ENCODE results near the gene APC2. TPM values are rescaled to one million over a fixed set of nuclear protein-coding genes. Genes with fewer than 3 reads are reported as not detected.

The APC2 gene
- total RNA-seq, 4 donors from 2014 or later, result under 0.01 TPM; not detected in 3

- Histone ChIP-seq H3K4me3 (no peak overlapping the region), H3K27ac (no peak overlapping the region), H3K36me3 (no peaks in the 10 kb centered on the region), H3K4me1 (peaks cover 16 to 32% (median 16%) of the 10 kb centered on the region in 3 donors), H3K9me3 (no peaks in the 10 kb centered on the region), H3K27me3 (peaks cover 0 to 9% (median 0%) of the 10 kb centered on the region in 4 donors)
- intact Hi-C loops (cut with DNase I), result no loop called here
- no peak for DNase-seq
- TF ChIP-seq CTCF (IDR thresholded peaks at IDR 0.05) (no peak), POLR2A (IDR thresholded peaks at IDR 0.05) (no peak)
- WGBS, 2 donors, result 86 to 93% methylated on average over 8 to 9 of the region's 11 CpGs
Observed at GRCh38 chr19:1488282-1488601, 38.3 kb downstream of the APC2 start.

- intact Hi-C loops (cut with DNase I), result no loop called here
- TF ChIP-seq POLR2A (IDR thresholded peaks at IDR 0.05), result no peak
- peak in 2 of 6 experiments; percentile 10 to 11 for TF ChIP-seq CTCF (IDR thresholded peaks at IDR 0.05)
- 39 to 52% methylated on average over 3 to 10 of the region's 37 CpGs for WGBS, 2 donors
- H3K4me1 ChIP-seq, result peaks cover 16 to 32% (median 16%) of the 10 kb centered on the region in 3 donors
- no peaks in the 10 kb centered on the region for H3K9me3 ChIP-seq
- DNase-seq, result no peak
- H3K4me3 ChIP-seq, result peak overlapping the region; percentile 45 to 79 (median 50)
- no peaks in the 10 kb centered on the region for H3K36me3 ChIP-seq
- H3K27ac ChIP-seq, result peak overlapping the region; percentile 65 to 87 (median 85)
- peaks cover 0 to 9% (median 0%) of the 10 kb centered on the region in 4 donors for H3K27me3 ChIP-seq
Observed at GRCh38 chr19:1489463-1490310, 39.8 kb downstream of the APC2 start.

GRCh38 chr19:1490311-1491113, 40.6 kb downstream of the APC2 start, which contains the start of gene PCSK4:
Gene PCSK4 (minus strand): TSS chr19:1490350. CDS start chr19:1490346, 4 bp downstream.
- no peaks in the 10 kb centered on the region for H3K9me3 ChIP-seq
- TF ChIP-seq CTCF (IDR thresholded peaks at IDR 0.05), result peak in 1 of 6 experiments; percentile 30
- peak in 2 of 4 donors; percentile 10 to 34 for TF ChIP-seq POLR2A (IDR thresholded peaks at IDR 0.05)
- intact Hi-C loops (cut with DNase I), result no loop called here
- H3K36me3 ChIP-seq, result no peaks in the 10 kb centered on the region
- peaks cover 16 to 32% (median 16%) of the 10 kb centered on the region in 3 donors for H3K4me1 ChIP-seq
- peak within 1 kb of the TSS; percentile 48 to 79 (median 52) for H3K4me3 ChIP-seq
- peaks cover 0 to 9% (median 0%) of the 10 kb centered on the region in 4 donors for H3K27me3 ChIP-seq
- H3K27ac ChIP-seq, result peak within 1 kb of the TSS; percentile 66 to 87 (median 85)
- DNase-seq, result peak; percentile 97
- WGBS, 2 donors, result 0 to 1% methylated on average over 25 to 29 of the region's 74 CpGs

GRCh38 chr19:1491114-1491848, 41.4 kb downstream of the APC2 start, which contains the start of gene REEP6:
Gene REEP6 (plus strand): TSS chr19:1491181. CDS start chr19:1491270, 89 bp downstream.
- Histone ChIP-seq H3K4me1 (peaks cover 16 to 36% (median 16%) of the 10 kb centered on the region in 3 donors), H3K9me3 (no peaks in the 10 kb centered on the region), H3K4me3 (peak within 1 kb of the TSS; percentile 48 to 79 (median 52)), H3K27me3 (peaks cover 0 to 9% (median 0%) of the 10 kb centered on the region in 4 donors), H3K27ac (peak within 1 kb of the TSS; percentile 66 to 87 (median 85)), H3K36me3 (no peaks in the 10 kb centered on the region)
- DNase-seq, result no peak
- WGBS, 2 donors, result 0% methylated on average over 1 to 17 of the region's 73 CpGs
- intact Hi-C loops (cut with DNase I), result no loop called here
- TF ChIP-seq CTCF (IDR thresholded peaks at IDR 0.05) (no peak), POLR2A (IDR thresholded peaks at IDR 0.05) (peak in 2 of 4 donors; percentile 14 to 52)
